Adrenal gland (tissue), 5 donors: ENCODE data around the gene RPS6KA2.

Source experiments
- POLR2A ChIP-seq, 2 donors: fragments of 450-650 bp; IDR thresholded peaks; one replicate each; pipeline ENCODE4 v1.6.1; 2017; ENCODE audit warnings: antibody characterized with exemption in 2 of 2, mild to moderate bottlenecking in 2 of 2, moderate library complexity in 1 of 2
- TF ChIP-seq, protein P1 (sequence below), 6 experiments: fragments of 450-650 bp in 4 of 6; fragments of 200-600 bp in 2 of 6; sonication (generic) in 1 of 6; IDR thresholded peaks; 1 replicate in 5 of 6; 2 replicates in 1 of 6; pipeline versions ENCODE4 v1.5.1 to v1.8.0; 2016 to 2021; ENCODE audit warnings: antibody characterized with exemption in 6 of 6, mild to moderate bottlenecking in 2 of 6, moderate library complexity in 1 of 6
- donor health status: DM: no; HTN: no; CAD: no.

DNA sequence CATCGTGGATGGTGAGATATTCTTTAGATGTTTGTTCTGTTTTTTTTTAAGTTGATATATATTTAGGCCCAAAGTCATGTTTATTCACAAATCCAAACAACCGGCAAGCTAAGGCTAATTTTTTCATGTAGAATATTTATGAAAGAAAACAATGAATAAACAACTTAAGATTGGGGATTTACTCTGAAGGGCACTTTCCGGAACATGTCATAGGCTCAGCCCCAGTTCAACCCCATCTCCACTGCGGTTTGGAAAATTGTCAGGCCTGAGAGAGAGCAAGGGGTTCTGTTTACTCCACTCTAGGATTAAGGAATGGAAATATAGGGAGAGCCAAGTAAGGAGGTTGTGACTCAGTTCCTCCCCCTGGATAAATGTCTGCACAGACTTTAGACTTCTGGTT, 18.3 kb downstream of the RPS6KA2 start:
- TF ChIP-seq, protein P1, sequence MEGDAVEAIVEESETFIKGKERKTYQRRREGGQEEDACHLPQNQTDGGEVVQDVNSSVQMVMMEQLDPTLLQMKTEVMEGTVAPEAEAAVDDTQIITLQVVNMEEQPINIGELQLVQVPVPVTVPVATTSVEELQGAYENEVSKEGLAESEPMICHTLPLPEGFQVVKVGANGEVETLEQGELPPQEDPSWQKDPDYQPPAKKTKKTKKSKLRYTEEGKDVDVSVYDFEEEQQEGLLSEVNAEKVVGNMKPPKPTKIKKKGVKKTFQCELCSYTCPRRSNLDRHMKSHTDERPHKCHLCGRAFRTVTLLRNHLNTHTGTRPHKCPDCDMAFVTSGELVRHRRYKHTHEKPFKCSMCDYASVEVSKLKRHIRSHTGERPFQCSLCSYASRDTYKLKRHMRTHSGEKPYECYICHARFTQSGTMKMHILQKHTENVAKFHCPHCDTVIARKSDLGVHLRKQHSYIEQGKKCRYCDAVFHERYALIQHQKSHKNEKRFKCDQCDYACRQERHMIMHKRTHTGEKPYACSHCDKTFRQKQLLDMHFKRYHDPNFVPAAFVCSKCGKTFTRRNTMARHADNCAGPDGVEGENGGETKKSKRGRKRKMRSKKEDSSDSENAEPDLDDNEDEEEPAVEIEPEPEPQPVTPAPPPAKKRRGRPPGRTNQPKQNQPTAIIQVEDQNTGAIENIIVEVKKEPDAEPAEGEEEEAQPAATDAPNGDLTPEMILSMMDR (IDR thresholded peaks at IDR 0.05) = no peak
- TF ChIP-seq POLR2A (IDR thresholded peaks at IDR 0.05) = no peak
